H1 (cell line): ENCODE data around the gene TENT4A. TPM values are rescaled to one million over a fixed set of nuclear protein-coding genes. Genes with fewer than 3 reads are reported as not detected.

Source experiments
- ATF3 ChIP-seq: IDR thresholded peaks from 2 replicates; pipeline ENCODE4 v1.6.1; 2011; ENCODE audit warnings: low read depth, mild to moderate bottlenecking, low read length; ENCODE audit not compliant: insufficient read depth
- BACH1 ChIP-seq: IDR thresholded peaks from 2 replicates; pipeline ENCODE4 v1.6.1; 2012; ENCODE audit warnings: low read length, improper control_type of control experiment
- CBX5 ChIP-seq: fragments of 300-800, 300-1000 bp; sonication (generic); IDR thresholded peaks from 2 replicates; pipeline ENCODE4 v1.7.1; 2016; ENCODE audit warnings: antibody characterized with exemption, low read length, low read depth
- CTCF ChIP-seq, 3 experiments: IDR thresholded peaks; 1 replicate in 2 of 3; 2 replicates in 1 of 3; pipeline versions ENCODE4 v1.5.1 to v1.6.1; 2011; ENCODE audit warnings: low read length in 3 of 3, mild to moderate bottlenecking in 3 of 3, inconsistent platforms in 2 of 3, low read depth in 1 of 3, moderate library complexity in 1 of 3; ENCODE audit not compliant: insufficient read depth in 1 of 3; ENCODE audit errors: control extremely low read depth in 1 of 3
- E2F6 ChIP-seq: IDR thresholded peaks from 2 replicates; pipeline ENCODE4 v1.6.1; 2012; ENCODE audit warnings: inconsistent platforms
- EP300 ChIP-seq, 2 experiments: IDR thresholded peaks; 1 replicate in 1 of 2; 2 replicates in 1 of 2; pipeline ENCODE4 v1.6.1; 2011 to 2012; ENCODE audit warnings: low read depth in 2 of 2, low read length in 2 of 2, mild to moderate bottlenecking in 2 of 2, borderline replicate concordance in 1 of 2, inconsistent platforms in 1 of 2, moderate library complexity in 1 of 2
- GABPA ChIP-seq: IDR thresholded peaks from 2 replicates; pipeline ENCODE4 v1.6.1; 2011; ENCODE audit warnings: mild to moderate bottlenecking, low read length, moderate library complexity, borderline replicate concordance; ENCODE audit not compliant: insufficient read depth
- JUN ChIP-seq: IDR thresholded peaks from 2 replicates; pipeline ENCODE4 v1.6.1; 2011; ENCODE audit warnings: low read depth, mild to moderate bottlenecking, improper control_type of control experiment, low read length
- JUND ChIP-seq: IDR thresholded peaks from 2 replicates; pipeline ENCODE4 v1.6.1; 2011; ENCODE audit warnings: mild to moderate bottlenecking, improper control_type of control experiment, low read length
- KDM4A ChIP-seq: IDR thresholded peaks from one replicate; pipeline ENCODE4 v1.7.1; 2012; ENCODE audit warnings: low read depth, mild to moderate bottlenecking, moderate library complexity, low read length, inconsistent platforms; ENCODE audit not compliant: severe bottlenecking
- MAFK ChIP-seq: IDR thresholded peaks from 2 replicates; pipeline ENCODE4 v1.6.1; 2012; ENCODE audit warnings: low read depth, mild to moderate bottlenecking, improper control_type of control experiment, low read length
- NRF1 ChIP-seq: IDR thresholded peaks from 2 replicates; pipeline ENCODE4 v1.6.1; 2011; ENCODE audit warnings: mild to moderate bottlenecking, low read depth, low read length, improper control_type of control experiment
- RAD21 ChIP-seq, 2 experiments: IDR thresholded peaks in 1 of 2; conservative IDR thresholded peaks in 1 of 2; 2 replicates each; pipeline ENCODE4 v1.6.1; 2011; ENCODE audit warnings: low read depth in 2 of 2, low read length in 2 of 2, improper control_type of control experiment in 1 of 2, inconsistent platforms in 1 of 2, mild to moderate bottlenecking in 1 of 2, moderate library complexity in 1 of 2
- RBBP5 ChIP-seq: IDR thresholded peaks from 2 replicates; pipeline ENCODE4 v1.7.1; 2012; ENCODE audit warnings: low read depth, mild to moderate bottlenecking, inconsistent platforms, low read length, moderate library complexity, borderline replicate concordance
- RNF2 ChIP-seq: fragments of 200-900, 300-1000 bp; sonication (generic); IDR thresholded peaks from 2 replicates; pipeline ENCODE4 v1.7.1; 2016; ENCODE audit warnings: borderline replicate concordance, low read depth, mild to moderate bottlenecking, antibody characterized with exemption, low read length; ENCODE audit not compliant: poor library complexity, severe bottlenecking; ENCODE audit errors: missing control alignments
- TAF1 ChIP-seq: IDR thresholded peaks from 2 replicates; pipeline ENCODE4 v1.6.1; 2011; ENCODE audit warnings: mild to moderate bottlenecking, low read depth, low read length
- TBP ChIP-seq: IDR thresholded peaks from 2 replicates; pipeline ENCODE4 v1.6.1; 2011; ENCODE audit warnings: low read depth, low read length, improper control_type of control experiment
- polyA plus RNA-seq, 7 experiments: library from polyadenylated mRNA; depleted of rRNA in 3 of 7; stranded (reverse) in 5 of 7; unstranded in 2 of 7; fragments of >200 nt in 5 of 7; fragments of 200-250 nt in 2 of 7; gene quantifications; 1 replicate in 5 of 7; 2 replicates in 1 of 7; 4 replicates in 1 of 7; pipeline versions ENCODE4 v1.2.1 to v1.2.3, GENCODE V29; 2011 to 2013; ENCODE audit warnings: missing spikeins in 2 of 7, mixed read lengths in 2 of 7
- total RNA-seq: library from RNA; stranded (reverse); fragmentation: NEBNext Ultra II Directional; extraction: Animal tissue kit (Norgen Biotek cat#: 25700); gene quantifications from 2 replicates; pipeline ENCODE4 v1.2.1, GENCODE V29; 2021

TENT4A gene
- total and polyA plus RNA-seq, 2 of the 8 experiments (the other 6 are each of a cell fraction or from before 2014, with no cell fraction given): 8.9 to 25.1 TPM

- TF ChIP-seq EP300 (IDR thresholded peaks at IDR 0.05; ENCODE audit: borderline replicate concordance in 1 of 2, low read depth in 2 of 2, low read length in 2 of 2) (peak; percentile 24 to 53; a peak in 1 of 3 replicates), JUND (no peak), MAFK (no peak), KDM4A (peak; percentile 59), CBX5 (no peak), RBBP5 (peak; percentile 78; the same call in 1 of the 2 replicates), CTCF (IDR thresholded peaks at IDR 0.05; ENCODE audit: control extremely low read depth in 1 of 3, insufficient read depth in 1 of 3, low read depth in 1 of 3, low read length in 3 of 3) (no peak), JUN (no peak), GABPA (no peak), ATF3 (0 out of 2 replicates have a peak, but pooled peaks have one; percentile 17), RNF2 (peak; percentile 51), BACH1 (peak; percentile 7; the same call in 1 of the 2 replicates), RAD21 (IDR thresholded peaks at IDR 0.05 in 1 of 2, conservative IDR thresholded peaks at IDR 0.05 in 1 of 2; ENCODE audit: low read depth in 2 of 2, low read length in 2 of 2) (0 out of 4 replicates have a peak, but pooled peaks of 1 of the 2 experiments have one; percentile 5), TAF1 (peak; percentile 68; the same call in 1 of the 2 replicates), NRF1 (peak; percentile 63; the same call in 1 of the 2 replicates), E2F6 (peak; percentile 46; the same call in 1 of the 2 replicates), TBP (peak; percentile 66; the same call in 1 of the 2 replicates)
Measured at GRCh38 chr5:6712577-6713273, 507 bp upstream of the TENT4A start (continued).
